GM06990 (cell line): Measurements from ENCODE around the gene BFSP2.

Experiments
- DNase-seq: peaks from one replicate; pipeline ENCODE4 v3.0.0-alpha.2; 2011; ENCODE audit not compliant: insufficient read length; ENCODE audit errors: extremely low read depth
- H3K27me3 ChIP-seq: replicated peaks from 2 replicates; pipeline ENCODE4 v1.6.0; 2011; ENCODE audit warnings: low read length; ENCODE audit not compliant: control insufficient read depth, insufficient read depth
- H3K36me3 ChIP-seq: 2 replicates; pipeline ENCODE4 v1.5.1; 2011; ENCODE audit warnings: low read length; ENCODE audit not compliant: control insufficient read depth, insufficient read depth
- H3K4me3 ChIP-seq: replicated peaks from 2 replicates; pipeline ENCODE4 v1.5.1; 2011; ENCODE audit warnings: low read depth, mild to moderate bottlenecking, control low read depth, low read length
- CTCF ChIP-seq: IDR thresholded peaks from 2 replicates; pipeline ENCODE4 v1.5.1; 2011; ENCODE audit warnings: low read length, control low read depth, mild to moderate bottlenecking, inconsistent platforms; ENCODE audit not compliant: insufficient read depth, poor library complexity, severe bottlenecking

BFSP2 gene

GRCh38 chr3:133439563-133439962, 39.7 kb downstream of the BFSP2 start:
- Histone ChIP-seq H3K4me3 (no peak overlapping the region), H3K36me3 (no peaks in the 10 kb centered on the region), H3K27me3 (no peaks in the 10 kb centered on the region)
- DNase-seq: no peak
- TF ChIP-seq CTCF: no peak

GRCh38 chr3:133440652-133441051, 40.8 kb downstream of the BFSP2 start:
- no peaks in the 10 kb centered on the region for H3K36me3 ChIP-seq
- H3K27me3 ChIP-seq: no peaks in the 10 kb centered on the region
- DNase-seq: no peak

GRCh38 chr3:133441867-133442270, 42.0 kb downstream of the BFSP2 start:
- no peaks in the 10 kb centered on the region for H3K27me3 ChIP-seq
- H3K36me3 ChIP-seq: no peaks in the 10 kb centered on the region
- no peak for TF ChIP-seq CTCF
- no peak for DNase-seq
- H3K4me3 ChIP-seq: peak overlapping the region; percentile 13

More at GRCh38 chr3:133440652-133441051, 40.8 kb downstream of the BFSP2 start:
- no peak for TF ChIP-seq CTCF
- no peak overlapping the region for H3K4me3 ChIP-seq

GRCh38 chr3:133442518-133442917, 42.7 kb downstream of the BFSP2 start:
- DNase-seq: no peak
- H3K27me3 ChIP-seq: no peaks in the 10 kb centered on the region
- no peaks in the 10 kb centered on the region for H3K36me3 ChIP-seq
- no peak overlapping the region for H3K4me3 ChIP-seq
- no peak for TF ChIP-seq CTCF

GRCh38 chr3:133443649-133444422, 44.0 kb downstream of the BFSP2 start:
- DNase-seq: no peak

More at GRCh38 chr3:133443649-133444422, 44.0 kb downstream of the BFSP2 start:
- H3K4me3 ChIP-seq: no peak overlapping the region
- no peaks in the 10 kb centered on the region for H3K27me3 ChIP-seq
- no peak for TF ChIP-seq CTCF
- H3K36me3 ChIP-seq: no peaks in the 10 kb centered on the region
